Prostate gland (tissue), 2 donors: ENCODE data around the gene TTYH2.

Experiments used
- CTCF ChIP-seq, 4 experiments: fragments of 200-600 bp in 2 of 4; fragments of 450-650 bp in 2 of 4; sonication (generic) in 2 of 4; IDR thresholded peaks; 1 replicate in 3 of 4; 2 replicates in 1 of 4; pipeline ENCODE4 v1.5.1; 2016 to 2019; ENCODE audit warnings: antibody characterized with exemption in 4 of 4, mild to moderate bottlenecking in 2 of 4, moderate library complexity in 2 of 4
- POLR2A ChIP-seq: fragments of 450-650 bp; IDR thresholded peaks from one replicate; pipeline ENCODE4 v1.6.1; 2016; ENCODE audit warnings: antibody characterized with exemption, mild to moderate bottlenecking
- POLR2AphosphoS5 ChIP-seq: sonication (generic); formaldehyde crosslinking; IDR thresholded peaks from one replicate; pipeline ENCODE4 v1.6.1; 2017; ENCODE audit warnings: antibody characterized with exemption

GRCh38 chr17:74235040-74235581, 21.7 kb downstream of the TTYH2 start:
- TF ChIP-seq POLR2A: no peak
- TF ChIP-seq CTCF (IDR thresholded peaks at IDR 0.05): no peak
- TF ChIP-seq POLR2AphosphoS5: no peak
